Measurements from ENCODE around the gene SLC25A26. TPM values are rescaled to one million over a fixed set of nuclear protein-coding genes. Genes with fewer than 3 reads are reported as not detected.

The SLC25A26 gene
- total RNA-seq, 3 donors from 2014 or later: 15.9 to 25.8 (median 20.2) TPM

GRCh38 chr3:66403323-66403990 lies 182.7 kb downstream of the SLC25A26 start:
- DNase-seq (no peak), ATAC-seq (no peak)
- intact Hi-C loops (cut with DNase I, micrococcal nuclease): no loop called here
- TF ChIP-seq CTCF (IDR thresholded peaks at IDR 0.05): no peak
- H3K4me3 ChIP-seq: no peak overlapping the region
- no peaks in the 10 kb centered on the region for H3K36me3 ChIP-seq (ENCODE audit: low read depth)
- peaks cover 9% of the 10 kb centered on the region for H3K4me1 ChIP-seq (ENCODE audit: low read depth)
- H3K9me3 ChIP-seq: no peaks in the 10 kb centered on the region

- ATAC-seq (no peak), DNase-seq (no peak)
- Histone ChIP-seq H3K4me1 (ENCODE audit: low read depth) (peaks cover 9% of the 10 kb centered on the region), H3K9me3 (no peaks in the 10 kb centered on the region), H3K4me3 (no peak overlapping the region), H3K36me3 (ENCODE audit: low read depth) (no peaks in the 10 kb centered on the region)
- intact Hi-C loops (cut with DNase I, micrococcal nuclease): no loop called here
- TF ChIP-seq CTCF (IDR thresholded peaks at IDR 0.05): no peak
Measured at GRCh38 chr3:66404197-66404596, 183.4 kb downstream of the SLC25A26 start.

- no peak for ATAC-seq
- Histone ChIP-seq H3K4me1 (ENCODE audit: low read depth) (peaks cover 9% of the 10 kb centered on the region), H3K9me3 (no peaks in the 10 kb centered on the region), H3K36me3 (ENCODE audit: low read depth) (no peaks in the 10 kb centered on the region), H3K4me3 (no peak overlapping the region)
- DNase-seq: no peak
- intact Hi-C loops (cut with DNase I, micrococcal nuclease): no loop called here
- TF ChIP-seq CTCF (IDR thresholded peaks at IDR 0.05): no peak
Measured at GRCh38 chr3:66404903-66405700, 184.3 kb downstream of the SLC25A26 start.

GRCh38 chr3:66405701-66406091 lies 184.9 kb downstream of the SLC25A26 start:
- no peak for TF ChIP-seq CTCF (IDR thresholded peaks at IDR 0.05)
- Histone ChIP-seq H3K4me3 (no peak overlapping the region), H3K4me1 (ENCODE audit: low read depth) (peaks cover 9% of the 10 kb centered on the region), H3K9me3 (no peaks in the 10 kb centered on the region), H3K36me3 (ENCODE audit: low read depth) (no peaks in the 10 kb centered on the region)
- ATAC-seq (peak; percentile 5), DNase-seq (no peak)
- intact Hi-C loops (cut with DNase I, micrococcal nuclease): no loop called here

GRCh38 chr3:66406163-66406562 lies 185.4 kb downstream of the SLC25A26 start:
- no peak for TF ChIP-seq CTCF (IDR thresholded peaks at IDR 0.05)
- ATAC-seq (no peak), DNase-seq (no peak)
- no peaks in the 10 kb centered on the region for H3K9me3 ChIP-seq
- no peaks in the 10 kb centered on the region for H3K36me3 ChIP-seq (ENCODE audit: low read depth)
- intact Hi-C loops (cut with DNase I, micrococcal nuclease): no loop called here
- H3K4me3 ChIP-seq: no peak overlapping the region
- peaks cover 9% of the 10 kb centered on the region for H3K4me1 ChIP-seq (ENCODE audit: low read depth)
